Liver (tissue), 9 donors: ENCODE measurements around the gene CCDC92. TPM values are rescaled to one million over a fixed set of nuclear protein-coding genes. Genes with fewer than 3 reads are reported as not detected.

Experiments
- DNase-seq: peaks from one replicate; pipeline ENCODE4 v3.0.0-alpha.2; 2017; ENCODE audit warnings: low spot score
- H3K27ac ChIP-seq, 2 donors: one replicate each; pipeline ENCODE4 v1.7.0; 2013; ENCODE audit warnings: inconsistent platforms in 2 of 2, low read length in 2 of 2, control low read depth in 1 of 2, low read depth in 1 of 2, mild to moderate bottlenecking in 1 of 2
- H3K27me3 ChIP-seq, 4 donors: one replicate each; pipeline versions ENCODE4 v1.6.1 to v1.7.0; 2013; ENCODE audit warnings: low read length in 3 of 4, inconsistent platforms in 1 of 4, mild to moderate bottlenecking in 1 of 4, moderate library complexity in 1 of 4; ENCODE audit not compliant: control insufficient read depth in 4 of 4, insufficient read depth in 4 of 4
- H3K36me3 ChIP-seq, 4 donors: one replicate each; pipeline versions ENCODE4 v1.6.1 to v1.7.0; 2013; ENCODE audit warnings: low read length in 3 of 4, mild to moderate bottlenecking in 3 of 4, low read depth in 1 of 4, moderate library complexity in 1 of 4; ENCODE audit not compliant: control insufficient read depth in 4 of 4, insufficient read depth in 3 of 4
- H3K4me1 ChIP-seq, 4 donors: one replicate each; pipeline versions ENCODE4 v1.6.1 to v1.7.0; 2013; ENCODE audit warnings: low read length in 3 of 4, mild to moderate bottlenecking in 3 of 4, moderate library complexity in 1 of 4; ENCODE audit not compliant: control insufficient read depth in 4 of 4, insufficient read depth in 4 of 4
- H3K4me3 ChIP-seq, 3 donors: one replicate each; pipeline versions ENCODE4 v1.6.1 to v1.7.0; 2013; ENCODE audit warnings: low read length in 3 of 3, control low read depth in 1 of 3, low read depth in 1 of 3, mild to moderate bottlenecking in 1 of 3
- H3K9ac ChIP-seq, 2 donors: one replicate each; pipeline ENCODE4 v1.7.0; 2013; ENCODE audit warnings: low read length in 2 of 2, mild to moderate bottlenecking in 2 of 2, moderate library complexity in 2 of 2, control low read depth in 1 of 2, low read depth in 1 of 2
- H3K9me3 ChIP-seq, 4 donors: one replicate each; pipeline versions ENCODE4 v1.6.1 to v1.7.0; 2013; ENCODE audit warnings: low read length in 3 of 4; ENCODE audit not compliant: control insufficient read depth in 4 of 4
- CTCF ChIP-seq: fragments of 150-350 bp; IDR thresholded peaks from 2 replicates; pipeline ENCODE4 v1.5.1; 2017; ENCODE audit warnings: improper control_type of control experiment, low read depth, low read length; ENCODE audit not compliant: missing input control
- EGR1 ChIP-seq, 2 donors: IDR thresholded peaks; 2 replicates each; pipeline ENCODE4 v1.6.1; 2016 to 2018; ENCODE audit warnings: antibody characterized with exemption in 2 of 2, low read depth in 2 of 2
- FOXA2 ChIP-seq: IDR thresholded peaks from 2 replicates; pipeline ENCODE4 v1.6.1; 2016; ENCODE audit warnings: antibody characterized with exemption
- GABPA ChIP-seq, 2 donors: IDR thresholded peaks in 1 of 2; conservative IDR thresholded peaks in 1 of 2; 2 replicates each; pipeline ENCODE4 v1.6.1; 2016; ENCODE audit warnings: antibody characterized with exemption in 2 of 2, mild to moderate bottlenecking in 1 of 2, moderate library complexity in 1 of 2
- HNF4A ChIP-seq, 2 donors: conservative IDR thresholded peaks; 2 replicates each; pipeline ENCODE4 v1.6.1; 2016; ENCODE audit warnings: antibody characterized with exemption in 2 of 2, mild to moderate bottlenecking in 2 of 2
- JUND ChIP-seq, 2 donors: IDR thresholded peaks; 2 replicates each; pipeline ENCODE4 v1.6.1; 2016; ENCODE audit warnings: antibody characterized with exemption in 2 of 2
- NR2F2 ChIP-seq: IDR thresholded peaks from 2 replicates; pipeline ENCODE4 v1.6.1; 2016; ENCODE audit warnings: antibody characterized with exemption
- RAD21 ChIP-seq, 2 donors: IDR thresholded peaks; 2 replicates each; pipeline ENCODE4 v1.6.1; 2016; ENCODE audit warnings: antibody characterized with exemption in 2 of 2, mild to moderate bottlenecking in 2 of 2
- REST ChIP-seq: IDR thresholded peaks from 2 replicates; pipeline ENCODE4 v1.6.1; 2016; ENCODE audit warnings: antibody characterized with exemption, mild to moderate bottlenecking
- RXRA ChIP-seq, 2 donors: IDR thresholded peaks; 2 replicates each; pipeline ENCODE4 v1.6.1; 2017 to 2018; ENCODE audit warnings: antibody characterized with exemption in 2 of 2, mild to moderate bottlenecking in 1 of 2
- SP1 ChIP-seq: IDR thresholded peaks from 2 replicates; pipeline ENCODE4 v1.6.1; 2018; ENCODE audit warnings: antibody characterized with exemption, mild to moderate bottlenecking
- TAF1 ChIP-seq: conservative IDR thresholded peaks from 2 replicates; pipeline ENCODE4 v1.6.1; 2016; ENCODE audit warnings: antibody characterized with exemption, mild to moderate bottlenecking
- YY1 ChIP-seq: IDR thresholded peaks from 2 replicates; pipeline ENCODE4 v1.6.1; 2016; ENCODE audit warnings: antibody characterized with exemption, mild to moderate bottlenecking
- ZBTB33 ChIP-seq: IDR thresholded peaks from 2 replicates; pipeline ENCODE4 v1.6.1; 2016; ENCODE audit warnings: antibody characterized with exemption
- WGBS: extraction: QIAGEN DNeasy Blood & Tissue Kit; methylation state at CpG from one replicate; pipeline ENCODE4 v1.1.7; 2013; 5-methylcytosine and 5-hydroxymethylcytosine counted together
- polyA plus RNA-seq, 2 donors: library from polyadenylated mRNA; stranded (reverse) in 1 of 2; unstranded in 1 of 2; fragments of 200-250 nt in 1 of 2; fragments of >200 nt in 1 of 2; fragmentation: Nextera tagmentation in 1 of 2; extraction: Ambion mirVana in 1 of 2; gene quantifications; one replicate each; pipeline versions ENCODE4 v1.2.1 to v1.2.3, GENCODE V29; 2013 to 2015
- total RNA-seq, 2 donors: library from RNA; depleted of rRNA; stranded (reverse); fragments of >200 nt; gene quantifications; one replicate each; pipeline ENCODE4 v1.2.3, GENCODE V29; 2014
- donor health status: healthy.
- donor health status: healthy.
- donor health status: healthy.
- donor health status: healthy.
- donor health status: healthy.

The CCDC92 gene
- total and polyA plus RNA-seq, 4 donors = 2.1 to 14.6 (median 9.3) TPM

GRCh38 chr12:123916729-123917128 lies 55.9 kb downstream of the CCDC92 start:
- no peak overlapping the region for H3K4me3 ChIP-seq
- no peaks in the 10 kb centered on the region for H3K9me3 ChIP-seq
- no peak overlapping the region for H3K27ac ChIP-seq
- 77% methylated on average over 5 of the region's 5 CpGs for WGBS
- no peaks in the 10 kb centered on the region for H3K27me3 ChIP-seq
- no peak for TF ChIP-seq TAF1
- no peak for TF ChIP-seq REST
- TF ChIP-seq JUND (IDR thresholded peaks at IDR 0.05) = no peak
- TF ChIP-seq SP1 = no peak
- no peak for TF ChIP-seq FOXA2
- no peak for TF ChIP-seq YY1
- no peak for TF ChIP-seq RXRA (IDR thresholded peaks at IDR 0.05)
- no peak for TF ChIP-seq EGR1 (IDR thresholded peaks at IDR 0.05; ENCODE audit: low read depth in 2 of 2)
- no peak for TF ChIP-seq HNF4A (conservative IDR thresholded peaks at IDR 0.05)
- TF ChIP-seq GABPA (IDR thresholded peaks at IDR 0.05 in 1 of 2, conservative IDR thresholded peaks at IDR 0.05 in 1 of 2) = no peak
- TF ChIP-seq CTCF = no peak
- no peak for TF ChIP-seq RAD21 (IDR thresholded peaks at IDR 0.05)
- no peak for TF ChIP-seq ZBTB33
- TF ChIP-seq NR2F2 = no peak
- H3K4me1 ChIP-seq = no peaks in the 10 kb centered on the region
- DNase-seq = no peak
- H3K36me3 ChIP-seq = no peaks in the 10 kb centered on the region
- H3K9ac ChIP-seq = no peak overlapping the region

DNA sequence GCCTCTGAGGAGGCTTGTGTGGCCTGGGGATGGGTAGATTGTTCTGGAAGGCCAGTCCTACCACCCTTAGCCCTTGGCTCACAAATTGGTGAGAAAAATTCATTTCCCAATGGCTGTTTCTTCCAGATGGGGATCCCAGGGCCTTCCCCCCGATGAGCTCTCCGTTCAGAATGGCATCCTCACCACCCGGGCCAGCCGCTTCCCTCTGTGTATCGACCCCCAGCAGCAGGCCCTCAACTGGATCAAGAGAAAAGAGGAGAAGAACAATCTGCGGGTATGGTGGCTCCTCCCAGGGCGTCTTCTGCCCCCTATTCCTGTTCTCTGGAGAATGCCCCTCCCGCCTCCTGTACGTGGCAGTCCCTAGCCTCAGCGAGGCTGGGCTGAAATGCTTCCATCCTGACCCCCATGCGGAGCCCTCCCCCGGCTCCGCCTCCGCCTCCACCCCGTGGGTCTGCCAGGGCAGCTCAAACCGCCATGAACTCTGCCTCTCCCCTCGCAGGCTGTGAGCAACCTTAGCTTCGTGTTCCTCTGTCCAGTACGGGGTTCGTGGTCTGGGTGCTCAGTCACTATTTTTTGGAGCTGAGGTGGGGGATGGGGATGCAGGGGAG lies 57.8 kb downstream of the CCDC92 start:
- no peak overlapping the region for H3K4me3 ChIP-seq
- 50% methylated on average over 20 of the region's 20 CpGs for WGBS
- H3K27me3 ChIP-seq = no peaks in the 10 kb centered on the region
- TF ChIP-seq RAD21 (IDR thresholded peaks at IDR 0.05) (no peak), EGR1 (IDR thresholded peaks at IDR 0.05; ENCODE audit: low read depth in 2 of 2) (no peak), ZBTB33 (no peak), TAF1 (no peak)
- no peaks in the 10 kb centered on the region for H3K4me1 ChIP-seq
- no peak for DNase-seq
- H3K36me3 ChIP-seq = no peaks in the 10 kb centered on the region
- H3K9me3 ChIP-seq = no peaks in the 10 kb centered on the region
- no peak overlapping the region for H3K27ac ChIP-seq
- no peak overlapping the region for H3K9ac ChIP-seq
